ENCODE measurements around the gene HSPA4. TPM values are rescaled to one million over a fixed set of nuclear protein-coding genes. Genes with fewer than 3 reads are reported as not detected.
A peak's percentile ranks its signal among the peaks of the same experiment; 100 is the strongest.

The HSPA4 gene
- total and polyA plus RNA-seq, 2 experiments from 2014 or later: 57.1 to 79.7 TPM

GRCh38 chr5:133048993-133049725, 2.7 kb upstream of the HSPA4 start:
- Histone ChIP-seq H3K4me1 (ENCODE audit: low read depth) (peaks cover 25% of the 10 kb centered on the region), H3K4me3 (no peak overlapping the region), H3K9me3 (ENCODE audit: low read depth) (no peaks in the 10 kb centered on the region), H3K27me3 (no peaks in the 10 kb centered on the region), H3K27ac (peak overlapping the region; percentile 100), H3K36me3 (no peaks in the 10 kb centered on the region)
- peak in 1 of 2 donors; percentile 24 for DNase-seq (ENCODE audit: low read depth in 1 of 2, low spot score in 1 of 2)
- TF ChIP-seq CTCF (IDR thresholded peaks at IDR 0.05; ENCODE audit: low read depth, low read length): no peak

DNA sequence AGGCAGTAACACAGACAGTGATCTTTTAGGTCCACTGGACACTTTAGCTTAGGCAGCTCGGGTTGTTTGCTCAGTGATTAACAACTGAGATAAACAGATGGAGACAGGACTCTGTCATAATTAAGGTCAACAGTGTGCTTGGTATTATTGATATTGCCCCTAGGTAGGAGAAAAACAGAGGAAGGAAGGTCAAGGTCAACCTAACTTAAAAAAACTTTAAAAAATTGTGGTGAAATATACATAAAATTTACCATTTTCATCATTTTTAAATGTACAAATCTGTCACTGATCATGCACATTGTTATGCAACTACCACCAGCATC, 2.1 kb upstream of the HSPA4 start:
- no peaks in the 10 kb centered on the region for H3K27me3 ChIP-seq
- peak overlapping the region; percentile 100 for H3K27ac ChIP-seq
- no peak overlapping the region for H3K4me3 ChIP-seq
- TF ChIP-seq CTCF (IDR thresholded peaks at IDR 0.05; ENCODE audit: low read depth, low read length): no peak
- DNase-seq (ENCODE audit: low read depth in 1 of 2, low spot score in 1 of 2): no peak
- H3K4me1 ChIP-seq (ENCODE audit: low read depth): peaks cover 25% of the 10 kb centered on the region
- no peaks in the 10 kb centered on the region for H3K36me3 ChIP-seq
- H3K9me3 ChIP-seq (ENCODE audit: low read depth): no peaks in the 10 kb centered on the region

DNA sequence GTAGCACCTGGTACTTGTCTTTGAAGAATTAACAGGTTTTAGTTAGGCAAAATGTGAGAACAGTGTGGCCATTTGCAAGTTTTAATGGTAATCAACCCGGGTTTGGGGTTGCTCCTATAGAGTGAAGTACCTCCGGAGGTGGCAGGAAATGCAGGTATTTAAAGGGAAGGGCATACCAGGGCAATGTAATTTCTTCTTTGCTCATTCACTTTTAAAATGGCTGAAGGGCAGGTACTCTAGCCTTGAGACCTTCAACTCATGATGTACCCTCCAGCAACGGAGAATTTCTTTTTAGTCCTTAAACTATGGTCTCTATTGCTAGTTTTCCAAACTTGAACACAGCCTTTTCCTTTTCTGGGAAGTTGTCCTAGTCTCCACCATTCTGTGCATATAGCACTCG, 1.3 kb upstream of the HSPA4 start:
- DNase-seq (ENCODE audit: low read depth in 1 of 2, low spot score in 1 of 2): no peak
- TF ChIP-seq CTCF (IDR thresholded peaks at IDR 0.05; ENCODE audit: low read depth, low read length): no peak
- Histone ChIP-seq H3K27me3 (no peaks in the 10 kb centered on the region), H3K4me1 (ENCODE audit: low read depth) (peaks cover 25% of the 10 kb centered on the region), H3K9me3 (ENCODE audit: low read depth) (no peaks in the 10 kb centered on the region), H3K4me3 (peak overlapping the region; percentile 84), H3K36me3 (no peaks in the 10 kb centered on the region), H3K27ac (peak overlapping the region; percentile 100)

DNA sequence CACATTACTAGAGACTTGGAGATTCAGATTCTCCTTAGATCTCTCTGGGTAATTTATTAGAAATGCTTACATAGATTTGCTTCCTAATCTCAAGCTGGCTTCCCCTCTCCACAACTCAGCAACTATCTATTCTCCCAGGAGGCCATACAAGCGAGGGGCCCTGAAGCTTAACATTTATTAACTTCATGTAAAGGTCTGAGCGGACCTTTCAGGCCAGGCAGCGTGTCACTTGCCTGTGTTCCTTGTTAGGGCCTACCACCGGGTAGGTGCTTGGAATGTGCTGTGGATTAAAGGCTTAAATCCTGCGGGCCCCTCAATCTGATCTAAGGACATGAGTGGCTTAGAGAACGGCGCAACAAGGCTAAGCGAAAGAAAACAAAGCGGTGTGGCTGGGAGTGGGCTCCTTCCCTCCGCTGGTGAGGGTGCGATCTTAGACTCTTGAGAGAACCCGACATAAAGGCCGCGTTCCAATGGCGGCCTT, 712 bp upstream of the HSPA4 start:
- no peaks in the 10 kb centered on the region for H3K36me3 ChIP-seq
- H3K27me3 ChIP-seq: no peaks in the 10 kb centered on the region
- peaks cover 25% of the 10 kb centered on the region for H3K4me1 ChIP-seq (ENCODE audit: low read depth)
- TF ChIP-seq CTCF (IDR thresholded peaks at IDR 0.05; ENCODE audit: low read depth, low read length): no peak
- H3K9me3 ChIP-seq (ENCODE audit: low read depth): no peaks in the 10 kb centered on the region
- no peak for DNase-seq (ENCODE audit: low read depth in 1 of 2, low spot score in 1 of 2)
- H3K27ac ChIP-seq: peak overlapping the region; percentile 100
- H3K4me3 ChIP-seq: peak overlapping the region; percentile 84

GRCh38 chr5:133052317-133053175, 733 bp downstream of the HSPA4 start:
- no peaks in the 10 kb centered on the region for H3K27me3 ChIP-seq
- peaks cover 25% of the 10 kb centered on the region for H3K4me1 ChIP-seq (ENCODE audit: low read depth)
- peak; percentile 50 to 69 for DNase-seq (ENCODE audit: low read depth in 1 of 2, low spot score in 1 of 2)
- H3K9me3 ChIP-seq (ENCODE audit: low read depth): no peaks in the 10 kb centered on the region
- H3K36me3 ChIP-seq: no peaks in the 10 kb centered on the region
- no peak for TF ChIP-seq CTCF (IDR thresholded peaks at IDR 0.05; ENCODE audit: low read depth, low read length)
- H3K4me3 ChIP-seq: peak overlapping the region; percentile 84
- H3K27ac ChIP-seq: peak overlapping the region; percentile 100

All from cardiac muscle cell (in vitro differentiated cells and primary cell).